T-helper 9 cell (primary cell): ENCODE results near the gene KRT14.
"Not testable (repeated sequence)": the region's sequence is repeated elsewhere in the genome, so short reads cannot be mapped to it uniquely, and the experiment has no call there.

Experiments used
- DNase-seq: peaks from one replicate; pipeline ENCODE4 v3.0.0-alpha.2; 2020

Gene KRT14

GRCh38 chr17:41545829-41546410 is 40.8 kb downstream of the KRT14 start:
- no peak for DNase-seq

- no peak for DNase-seq
Observed at GRCh38 chr17:41544935-41545334, 41.8 kb downstream of the KRT14 start.

- DNase-seq, result no peak
Observed at GRCh38 chr17:41544491-41544892, 42.2 kb downstream of the KRT14 start.

- DNase-seq, result not testable (repeated sequence)
Observed at GRCh38 chr17:41542786-41543185, 43.9 kb downstream of the KRT14 start.

GRCh38 chr17:41542357-41542756 is 44.3 kb downstream of the KRT14 start:
- DNase-seq, result no peak

- no peak for DNase-seq
Observed at GRCh38 chr17:41540921-41541625, 45.6 kb downstream of the KRT14 start.

GRCh38 chr17:41539979-41540701 is 46.6 kb downstream of the KRT14 start:
- DNase-seq, result no peak

GRCh38 chr17:41539071-41539492 is 47.6 kb downstream of the KRT14 start:
- no peak for DNase-seq

GRCh38 chr17:41538565-41538991 is 48.1 kb downstream of the KRT14 start:
- DNase-seq, result no peak

- DNase-seq, result no peak
Observed at GRCh38 chr17:41537990-41538389, 48.7 kb downstream of the KRT14 start.

- no peak for DNase-seq
Observed at GRCh38 chr17:41537614-41537954, 49.1 kb downstream of the KRT14 start.

- no peak for DNase-seq
Observed at GRCh38 chr17:41536741-41537613, 49.7 kb downstream of the KRT14 start.

GRCh38 chr17:41535764-41536481 is 50.8 kb downstream of the KRT14 start:
- DNase-seq, result no peak

- DNase-seq, result no peak
Observed at GRCh38 chr17:41534899-41535546, 51.7 kb downstream of the KRT14 start.

- no peak for DNase-seq
Observed at GRCh38 chr17:41533613-41534012, 53.1 kb downstream of the KRT14 start.

GRCh38 chr17:41532947-41533570 is 53.6 kb downstream of the KRT14 start:
- DNase-seq, result no peak
